Mucosa of descending colon (tissue), 3 donors: Measurements from ENCODE around the gene SLC6A5. TPM values are rescaled to one million over a fixed set of nuclear protein-coding genes. Genes with fewer than 3 reads are reported as not detected.

ENCODE experiments used
- ATAC-seq: fragments of 200-7000 bp; cut with Tn5 transposase; one replicate; pipeline ENCODE4 v1.9.1; 2020; ENCODE audit warnings: mild to moderate bottlenecking, moderate library complexity
- DNase-seq, 3 donors: peaks; one replicate each; pipeline ENCODE4 v3.0.0-alpha.2; 2020
- H3K36me3 ChIP-seq: fragments of 200-600 bp; one replicate; pipeline ENCODE4 v1.8.0; 2021; ENCODE audit warnings: low read depth, mild to moderate bottlenecking
- H3K4me1 ChIP-seq: fragments of 200-600 bp; one replicate; pipeline ENCODE4 v1.8.0; 2021; ENCODE audit warnings: low read depth, mild to moderate bottlenecking
- H3K4me3 ChIP-seq: fragments of 200-600 bp; one replicate; pipeline ENCODE4 v1.8.0; 2021; ENCODE audit warnings: mild to moderate bottlenecking
- H3K9me3 ChIP-seq: fragments of 200-600 bp; one replicate; pipeline ENCODE4 v1.8.0; 2021; ENCODE audit warnings: mild to moderate bottlenecking
- intact Hi-C, 2 donors: fragments of 100-400 bp; cut with DNase I in 1 of 2; cut with micrococcal nuclease in 1 of 2; formaldehyde crosslinking; loops; one replicate each; pipeline versions ENCODE4 v1.11.0 to v1.11.1; 2022; cut with DNase I, micrococcal nuclease
- total RNA-seq, 3 donors: library from RNA; stranded (reverse); fragmentation: NEBNext Ultra II Directional in 2 of 3; extraction: Animal tissue kit (Norgen Biotek cat#: 25700) in 2 of 3; gene quantifications; one replicate each; pipeline versions ENCODE4 v1.2.1 to v1.2.4, GENCODE V29; 2021 to 2023
- TF ChIP-seq, protein P1 (sequence below): fragments of 200-600 bp; IDR thresholded peaks from one replicate; pipeline ENCODE4 v1.8.0; 2022; ENCODE audit warnings: antibody characterized with exemption, mild to moderate bottlenecking
- donor health status: DM: no; HTN: no; CAD: no; lungs with moderate emphysema.
- donor health status: DM: no; HTN: no; CAD: no.
- donor health status: DM: no; HTN: yes; CAD: no.

Gene SLC6A5
- total RNA-seq, 3 donors from 2014 or later = not detected

DNA sequence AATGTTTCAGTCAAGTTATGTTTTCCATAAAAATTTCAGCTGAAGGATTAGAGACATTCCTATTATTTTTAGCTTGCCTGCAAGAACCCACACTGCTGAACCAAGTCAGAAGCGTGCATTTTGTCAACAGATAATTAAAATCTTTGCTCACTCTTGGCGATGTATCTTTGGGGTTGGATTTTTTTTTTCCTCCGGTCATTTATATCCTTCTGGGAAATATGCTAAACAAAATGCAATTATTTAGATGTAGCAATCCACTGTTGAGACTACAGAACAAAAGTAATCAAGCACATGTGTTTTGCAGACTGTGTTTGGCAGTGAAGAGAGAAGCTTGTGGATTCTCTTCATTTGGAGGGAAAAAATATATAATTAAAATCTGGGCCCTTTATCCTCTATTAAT is 54.6 kb downstream of the SLC6A5 start:
- Histone ChIP-seq H3K4me1 (no peaks in the 10 kb centered on the region), H3K9me3 (no peaks in the 10 kb centered on the region), H3K4me3 (no peak overlapping the region), H3K36me3 (no peaks in the 10 kb centered on the region)
- intact Hi-C loops = no loop called here
- no peak for ATAC-seq
- TF ChIP-seq, protein P1, sequence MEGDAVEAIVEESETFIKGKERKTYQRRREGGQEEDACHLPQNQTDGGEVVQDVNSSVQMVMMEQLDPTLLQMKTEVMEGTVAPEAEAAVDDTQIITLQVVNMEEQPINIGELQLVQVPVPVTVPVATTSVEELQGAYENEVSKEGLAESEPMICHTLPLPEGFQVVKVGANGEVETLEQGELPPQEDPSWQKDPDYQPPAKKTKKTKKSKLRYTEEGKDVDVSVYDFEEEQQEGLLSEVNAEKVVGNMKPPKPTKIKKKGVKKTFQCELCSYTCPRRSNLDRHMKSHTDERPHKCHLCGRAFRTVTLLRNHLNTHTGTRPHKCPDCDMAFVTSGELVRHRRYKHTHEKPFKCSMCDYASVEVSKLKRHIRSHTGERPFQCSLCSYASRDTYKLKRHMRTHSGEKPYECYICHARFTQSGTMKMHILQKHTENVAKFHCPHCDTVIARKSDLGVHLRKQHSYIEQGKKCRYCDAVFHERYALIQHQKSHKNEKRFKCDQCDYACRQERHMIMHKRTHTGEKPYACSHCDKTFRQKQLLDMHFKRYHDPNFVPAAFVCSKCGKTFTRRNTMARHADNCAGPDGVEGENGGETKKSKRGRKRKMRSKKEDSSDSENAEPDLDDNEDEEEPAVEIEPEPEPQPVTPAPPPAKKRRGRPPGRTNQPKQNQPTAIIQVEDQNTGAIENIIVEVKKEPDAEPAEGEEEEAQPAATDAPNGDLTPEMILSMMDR = no peak
- no peak for DNase-seq

DNA sequence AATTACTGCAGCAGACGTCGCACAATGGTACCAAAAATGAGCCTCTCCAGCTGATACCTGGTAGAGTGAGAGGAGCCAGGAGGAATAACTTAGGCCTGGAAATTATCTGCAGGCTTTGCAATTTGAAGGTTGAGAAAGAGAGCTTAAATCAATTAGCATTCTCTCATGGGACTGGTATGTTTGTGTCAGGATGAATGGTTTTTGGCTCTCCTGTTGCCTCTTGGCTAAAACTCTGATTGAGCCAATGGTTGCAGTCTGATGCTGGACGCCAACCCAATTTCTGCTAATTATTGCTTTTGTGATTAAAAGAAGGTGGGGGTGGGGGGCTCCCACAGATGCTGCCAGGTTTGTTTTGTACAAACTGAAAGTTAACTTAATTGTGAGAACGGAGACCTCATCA is 57.5 kb downstream of the SLC6A5 start:
- Histone ChIP-seq H3K9me3 (no peaks in the 10 kb centered on the region), H3K4me3 (no peak overlapping the region), H3K4me1 (no peaks in the 10 kb centered on the region), H3K36me3 (no peaks in the 10 kb centered on the region)
- ATAC-seq (no peak), DNase-seq (no peak)
- TF ChIP-seq, protein P1 = no peak
- intact Hi-C loops = no loop called here

DNA sequence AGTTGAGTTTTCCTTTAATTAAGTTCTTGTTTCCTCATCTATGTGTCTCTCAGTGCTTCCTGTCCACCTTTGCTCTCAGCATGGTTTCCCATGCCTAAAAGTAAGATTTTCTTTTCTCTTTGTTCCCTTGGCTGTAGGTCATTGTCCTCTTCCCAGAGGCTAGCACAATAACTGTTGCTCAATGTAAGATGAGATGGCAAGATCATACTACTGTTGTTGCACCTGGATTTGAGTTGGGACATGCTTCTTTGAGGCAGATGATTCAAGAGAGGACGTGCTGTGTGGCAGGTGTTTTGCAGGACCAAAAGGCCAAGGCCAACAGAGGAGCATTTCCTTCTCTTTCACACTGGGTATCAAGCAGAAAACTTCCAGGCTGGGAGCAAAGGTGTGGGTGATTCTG is 58.7 kb downstream of the SLC6A5 start:
- intact Hi-C loops = no loop called here
- no peak for DNase-seq

DNA sequence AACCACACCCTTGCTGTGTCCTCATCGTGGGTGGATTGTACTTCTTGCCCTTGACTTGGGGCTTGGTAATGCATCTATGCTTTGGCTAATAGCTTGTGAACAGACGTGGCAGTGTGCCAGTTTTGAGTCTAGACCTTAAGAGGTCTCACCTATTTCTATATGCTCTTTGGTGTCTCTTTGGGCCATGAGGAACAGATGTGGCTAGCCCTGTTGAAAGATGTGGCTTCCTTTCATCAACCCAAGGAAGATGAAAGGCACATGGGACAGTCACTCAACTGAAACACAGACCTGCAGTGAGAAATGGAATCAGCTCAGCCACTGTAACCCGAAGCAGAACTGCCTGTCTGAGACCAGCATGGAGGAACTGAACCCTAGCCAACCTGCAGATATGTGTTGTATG is 62.0 kb downstream of the SLC6A5 start:
- Histone ChIP-seq H3K4me3 (no peak overlapping the region), H3K4me1 (no peaks in the 10 kb centered on the region), H3K36me3 (no peaks in the 10 kb centered on the region), H3K9me3 (no peaks in the 10 kb centered on the region)
- ATAC-seq (no peak), DNase-seq (no peak)
- TF ChIP-seq, protein P1 = no peak
- intact Hi-C loops = no loop called here

More for the DNA sequence above, 58.7 kb downstream of the SLC6A5 start:
- Histone ChIP-seq H3K36me3 (no peaks in the 10 kb centered on the region), H3K9me3 (no peaks in the 10 kb centered on the region), H3K4me1 (no peaks in the 10 kb centered on the region), H3K4me3 (no peak overlapping the region)
- TF ChIP-seq, protein P1 = no peak
- ATAC-seq = no peak

DNA sequence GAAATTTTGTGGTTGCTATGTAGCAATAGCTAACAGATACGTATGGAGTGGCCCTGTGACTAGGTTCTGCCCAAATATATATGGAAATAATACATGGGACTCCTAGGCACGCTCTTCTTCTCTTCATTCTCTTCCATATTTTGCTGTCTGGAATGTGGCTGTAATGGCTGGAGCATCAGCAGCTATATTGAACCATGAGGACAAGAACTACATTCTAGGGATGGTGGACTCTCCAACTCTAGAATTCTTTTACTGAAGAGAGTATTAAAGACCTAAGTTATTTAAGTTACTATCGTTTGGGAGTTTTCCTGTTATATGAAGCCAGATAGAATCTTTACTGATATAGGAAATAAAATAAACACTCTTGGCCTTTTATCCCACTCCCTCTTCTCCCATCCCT is 62.4 kb downstream of the SLC6A5 start:
- H3K4me3 ChIP-seq = no peak overlapping the region
- ATAC-seq = no peak
- no peaks in the 10 kb centered on the region for H3K9me3 ChIP-seq

More for the DNA sequence above, 62.4 kb downstream of the SLC6A5 start:
- TF ChIP-seq, protein P1 = no peak
- DNase-seq = no peak
- intact Hi-C loops = no loop called here
- Histone ChIP-seq H3K4me1 (no peaks in the 10 kb centered on the region), H3K36me3 (no peaks in the 10 kb centered on the region)
